Astrocyte of the cerebellum (primary cell): ENCODE results near the gene ADGRD1.

Experiments used
- DNase-seq: peaks from one replicate; pipeline ENCODE4 v3.0.0-alpha.2; 2011; ENCODE audit warnings: low read depth
- H3K4me3 ChIP-seq: 2 replicates; pipeline ENCODE4 v1.5.1; 2011; ENCODE audit warnings: mild to moderate bottlenecking, low read depth, low read length, moderate library complexity
- in situ Hi-C: cut with HindIII; loops from 2 replicates; pipeline ENCODE4 v1.10.0; 2017; ENCODE audit warnings: low sequenced_read_pairs
- TF ChIP-seq, protein P1 (sequence below): IDR thresholded peaks from 2 replicates; pipeline ENCODE4 v1.5.1; 2012; ENCODE audit warnings: low read length, low read depth, moderate library complexity, mild to moderate bottlenecking; ENCODE audit errors: missing control alignments

ADGRD1 gene

DNA sequence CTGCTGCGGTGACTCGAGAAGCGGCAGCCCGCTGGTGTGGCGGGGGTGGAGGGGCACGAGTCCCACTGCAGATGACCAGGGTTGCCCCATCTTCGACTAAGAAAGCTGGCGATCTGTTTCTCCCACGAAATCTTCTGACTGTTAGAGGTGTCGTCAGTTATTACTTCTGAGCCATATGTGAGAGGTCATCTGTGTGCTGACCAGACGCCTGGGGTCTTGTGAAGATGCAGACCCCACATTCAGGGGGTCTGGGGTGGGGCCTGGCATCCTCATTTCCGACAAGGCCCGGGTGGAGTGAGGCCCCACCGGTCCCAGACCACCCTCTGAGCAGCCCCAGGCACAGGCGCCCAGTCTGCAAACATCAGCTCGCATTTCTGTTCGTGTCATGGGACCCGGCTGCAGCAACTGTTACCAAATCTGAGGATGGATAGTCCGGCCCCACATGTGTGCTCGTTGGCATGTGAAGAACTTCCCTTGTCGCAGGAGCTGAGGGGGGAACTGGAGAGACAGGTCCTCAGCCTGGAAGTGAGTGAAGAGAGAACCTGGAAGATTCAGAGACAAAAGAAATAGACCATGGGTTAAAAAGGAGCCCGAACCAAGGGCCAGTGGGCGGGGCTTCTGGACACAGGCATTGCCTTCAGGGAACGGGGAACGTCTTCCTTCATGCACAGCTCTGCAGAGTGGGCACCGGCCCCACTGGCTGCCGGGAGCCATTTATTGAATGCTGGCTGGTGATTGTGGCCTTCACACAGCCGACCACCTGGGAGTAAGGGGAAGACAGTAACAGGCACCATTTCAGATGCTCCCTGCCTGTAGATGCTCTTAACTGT is 135.2 kb downstream of the ADGRD1 start:
- in situ Hi-C loops = no loop called here
- no peak for DNase-seq
- H3K4me3 ChIP-seq = no peak overlapping the region
- TF ChIP-seq, protein P1, sequence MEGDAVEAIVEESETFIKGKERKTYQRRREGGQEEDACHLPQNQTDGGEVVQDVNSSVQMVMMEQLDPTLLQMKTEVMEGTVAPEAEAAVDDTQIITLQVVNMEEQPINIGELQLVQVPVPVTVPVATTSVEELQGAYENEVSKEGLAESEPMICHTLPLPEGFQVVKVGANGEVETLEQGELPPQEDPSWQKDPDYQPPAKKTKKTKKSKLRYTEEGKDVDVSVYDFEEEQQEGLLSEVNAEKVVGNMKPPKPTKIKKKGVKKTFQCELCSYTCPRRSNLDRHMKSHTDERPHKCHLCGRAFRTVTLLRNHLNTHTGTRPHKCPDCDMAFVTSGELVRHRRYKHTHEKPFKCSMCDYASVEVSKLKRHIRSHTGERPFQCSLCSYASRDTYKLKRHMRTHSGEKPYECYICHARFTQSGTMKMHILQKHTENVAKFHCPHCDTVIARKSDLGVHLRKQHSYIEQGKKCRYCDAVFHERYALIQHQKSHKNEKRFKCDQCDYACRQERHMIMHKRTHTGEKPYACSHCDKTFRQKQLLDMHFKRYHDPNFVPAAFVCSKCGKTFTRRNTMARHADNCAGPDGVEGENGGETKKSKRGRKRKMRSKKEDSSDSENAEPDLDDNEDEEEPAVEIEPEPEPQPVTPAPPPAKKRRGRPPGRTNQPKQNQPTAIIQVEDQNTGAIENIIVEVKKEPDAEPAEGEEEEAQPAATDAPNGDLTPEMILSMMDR = no peak

DNA sequence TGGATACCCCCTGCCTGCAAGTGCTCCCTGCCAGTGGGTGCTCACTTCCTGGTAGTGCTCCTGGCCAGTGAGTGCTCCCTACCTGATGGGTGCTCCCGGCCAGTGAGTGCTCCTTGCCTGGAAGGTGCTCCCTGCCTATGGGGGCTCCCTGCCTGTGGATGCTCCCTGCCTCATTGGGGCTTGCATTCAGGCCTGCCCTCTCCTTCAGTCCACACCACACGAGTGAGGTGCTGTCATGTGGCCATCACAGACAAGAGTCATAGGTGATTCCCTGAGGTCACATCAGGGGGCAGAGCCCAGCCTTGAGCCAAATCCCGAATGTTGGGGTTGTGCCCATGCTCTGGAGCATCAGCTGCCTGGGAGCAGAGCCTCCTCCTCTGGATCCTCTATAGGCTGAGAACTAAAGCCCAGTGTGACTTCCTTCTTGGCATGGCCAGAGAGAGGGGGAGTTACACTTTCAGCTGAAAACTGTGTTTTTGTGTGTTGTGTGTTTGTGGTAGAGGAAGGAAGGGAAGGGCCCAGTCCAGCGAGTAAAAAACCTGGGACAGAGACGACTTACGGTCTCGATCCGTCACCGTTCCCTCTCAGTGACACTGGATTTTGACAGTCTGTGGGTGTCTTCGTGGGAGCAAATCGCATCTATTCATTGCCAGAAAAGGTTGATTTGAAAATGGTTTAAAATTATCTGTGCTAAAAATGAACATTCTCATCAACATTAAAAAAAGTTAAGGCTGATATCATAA is 136.0 kb downstream of the ADGRD1 start:
- H3K4me3 ChIP-seq = no peak overlapping the region
- TF ChIP-seq, protein P1 = no peak
- no peak for DNase-seq
- in situ Hi-C loops = no loop called here

GRCh38 chr12:131090274-131091210 is 136.8 kb downstream of the ADGRD1 start:
- TF ChIP-seq, protein P1 = no peak
- DNase-seq = no peak
- no peak overlapping the region for H3K4me3 ChIP-seq
- in situ Hi-C loops = no loop called here

DNA sequence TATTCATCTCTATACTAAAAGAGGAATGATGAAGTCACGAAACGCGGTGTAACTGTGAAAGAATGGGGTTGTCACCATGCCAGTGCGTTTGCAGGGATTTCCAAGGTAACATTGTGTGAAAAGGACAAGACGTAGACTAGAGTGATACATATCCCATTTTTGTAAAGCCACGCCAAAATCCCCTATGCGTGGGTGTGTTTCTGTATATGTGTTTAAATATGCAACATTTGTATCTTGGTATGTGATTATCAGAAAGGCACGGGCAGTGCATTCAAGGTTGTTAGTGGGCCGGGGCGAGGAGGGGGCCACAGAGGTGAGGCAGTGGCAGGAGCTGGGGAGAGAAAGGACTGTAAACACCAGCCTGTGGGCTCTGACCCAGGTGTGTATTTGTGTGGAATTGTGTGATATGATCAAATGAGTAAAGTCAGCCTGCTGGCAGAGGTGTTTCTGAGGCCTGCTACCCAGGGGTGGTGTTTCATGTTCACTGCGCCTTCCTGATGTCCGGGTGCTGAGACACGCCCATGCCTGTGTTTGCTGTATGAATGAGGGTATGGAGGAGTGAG is 137.8 kb downstream of the ADGRD1 start:
- no peak overlapping the region for H3K4me3 ChIP-seq
- in situ Hi-C loops = no loop called here
- DNase-seq = no peak
- TF ChIP-seq, protein P1 = no peak

DNA sequence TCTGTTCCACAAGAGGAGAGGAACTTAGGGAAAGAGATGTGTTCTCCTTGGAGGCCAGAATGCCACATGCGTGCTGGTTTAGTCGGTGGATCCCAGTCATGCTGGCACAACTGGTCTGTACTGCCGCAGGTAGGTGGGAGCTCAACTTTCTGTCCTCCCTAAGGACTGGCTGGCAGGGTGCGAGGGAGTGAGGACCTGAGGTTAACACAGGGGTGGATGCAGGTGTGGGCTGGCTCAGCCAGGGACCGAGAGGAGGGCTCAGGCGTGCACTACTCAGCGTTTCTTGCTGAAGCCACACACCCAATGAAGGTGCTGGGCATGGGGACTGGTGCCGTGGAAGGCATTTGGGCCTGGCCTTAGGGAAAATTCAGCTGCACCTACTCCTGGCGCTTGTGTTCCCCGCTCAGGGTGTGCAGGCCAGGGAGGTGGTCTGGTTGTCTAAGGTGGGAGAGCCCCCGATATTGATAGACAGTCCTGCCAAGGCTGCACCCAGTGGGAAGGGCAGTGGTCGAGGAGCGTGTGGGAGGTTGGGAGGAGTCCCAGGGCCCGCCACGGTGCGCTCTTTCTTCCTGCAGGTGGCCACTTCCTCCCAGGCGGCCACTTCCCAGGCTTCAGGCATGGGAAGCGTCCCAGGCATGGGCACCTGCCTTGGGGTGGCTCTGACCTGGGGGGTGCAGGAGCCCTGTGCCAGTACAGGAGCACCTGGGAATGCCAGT is 138.4 kb downstream of the ADGRD1 start:
- no peak for DNase-seq
- in situ Hi-C loops = no loop called here
- TF ChIP-seq, protein P1 = no peak

More for the DNA sequence above, 138.4 kb downstream of the ADGRD1 start:
- H3K4me3 ChIP-seq = no peak overlapping the region
